Ramos (cell line): ENCODE measurements around the gene MRPL50.

Experiments
- in situ Hi-C: fragments of 300-500 bp; cut with MboI; formaldehyde crosslinking; loops from one replicate; pipeline ENCODE4 v1.14.3; 2022; ENCODE audit warnings: low sequenced_read_pairs; ENCODE audit not compliant: unreplicated experiment

MRPL50 gene

GRCh38 chr9:101350285-101350684, 48.1 kb downstream of the MRPL50 start:
- in situ Hi-C loops = no loop called here

- in situ Hi-C loops = no loop called here
Measured at GRCh38 chr9:101342595-101342994, 55.8 kb downstream of the MRPL50 start.

GRCh38 chr9:101341958-101342357, 56.5 kb downstream of the MRPL50 start:
- in situ Hi-C loops = no loop called here
